ENCODE measurements around the gene C9orf85.

DNA sequence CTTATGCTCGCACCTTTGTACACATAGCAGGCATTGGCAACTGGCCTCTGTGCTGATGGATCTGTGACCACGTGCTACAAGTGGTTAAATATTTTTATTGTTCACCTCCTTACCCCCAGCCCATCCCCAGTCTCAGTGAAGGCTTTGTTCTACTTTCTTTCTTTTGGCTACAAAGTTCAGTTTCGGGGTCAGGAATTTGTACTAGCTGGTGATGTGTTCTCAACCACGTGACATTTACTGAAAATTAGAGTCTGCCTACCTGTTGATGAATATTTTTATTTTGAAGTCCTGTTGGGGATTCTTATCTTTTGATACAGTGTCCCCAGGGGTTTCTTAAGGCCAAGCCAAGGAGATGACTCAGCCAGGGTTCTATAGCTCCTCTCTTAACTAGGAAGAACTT is 101.2 kb downstream of the C9orf85 start:
- TF ChIP-seq CTCF (conservative IDR thresholded peaks at IDR 0.05) (no peak), ZFX (IDR thresholded peaks at IDR 0.05) (no peak)

Data from C4-2B (cell line).